WERI-Rb-1 (cell line): Measurements from ENCODE around the gene MAN1C1.

Experiments
- DNase-seq: peaks from one replicate; pipeline ENCODE4 v3.0.0-alpha.2; 2020
- H3K27ac ChIP-seq: fragments of 250-450 bp; sonication (Bioruptor Pico); 2 replicates; pipeline ENCODE4 v1.5.1; 2020; ENCODE audit warnings: mild to moderate bottlenecking, moderate library complexity
- H3K27me3 ChIP-seq: fragments of 250-450 bp; sonication (Bioruptor Pico); 2 replicates; pipeline ENCODE4 v1.5.1; 2021; ENCODE audit warnings: mild to moderate bottlenecking, low read depth, moderate library complexity; ENCODE audit not compliant: insufficient read depth, severe bottlenecking
- H3K36me3 ChIP-seq: fragments of 250-450 bp; sonication (Bioruptor Pico); 2 replicates; pipeline ENCODE4 v1.5.1; 2020; ENCODE audit warnings: mild to moderate bottlenecking, moderate library complexity
- H3K4me3 ChIP-seq: 2 replicates; pipeline ENCODE4 v1.5.1; 2011; ENCODE audit warnings: low read depth, mild to moderate bottlenecking, control low read depth, low read length
- H3K9me3 ChIP-seq: fragments of 250-450 bp; sonication (Bioruptor Pico); 2 replicates; pipeline ENCODE4 v1.5.1; 2021; ENCODE audit warnings: mild to moderate bottlenecking, moderate library complexity; ENCODE audit not compliant: severe bottlenecking
- TF ChIP-seq, protein P1 (sequence below): IDR thresholded peaks from 2 replicates; pipeline ENCODE4 v1.5.1; 2011; ENCODE audit warnings: low read depth, mild to moderate bottlenecking, control low read depth, inconsistent platforms, low read length

Gene MAN1C1

DNA sequence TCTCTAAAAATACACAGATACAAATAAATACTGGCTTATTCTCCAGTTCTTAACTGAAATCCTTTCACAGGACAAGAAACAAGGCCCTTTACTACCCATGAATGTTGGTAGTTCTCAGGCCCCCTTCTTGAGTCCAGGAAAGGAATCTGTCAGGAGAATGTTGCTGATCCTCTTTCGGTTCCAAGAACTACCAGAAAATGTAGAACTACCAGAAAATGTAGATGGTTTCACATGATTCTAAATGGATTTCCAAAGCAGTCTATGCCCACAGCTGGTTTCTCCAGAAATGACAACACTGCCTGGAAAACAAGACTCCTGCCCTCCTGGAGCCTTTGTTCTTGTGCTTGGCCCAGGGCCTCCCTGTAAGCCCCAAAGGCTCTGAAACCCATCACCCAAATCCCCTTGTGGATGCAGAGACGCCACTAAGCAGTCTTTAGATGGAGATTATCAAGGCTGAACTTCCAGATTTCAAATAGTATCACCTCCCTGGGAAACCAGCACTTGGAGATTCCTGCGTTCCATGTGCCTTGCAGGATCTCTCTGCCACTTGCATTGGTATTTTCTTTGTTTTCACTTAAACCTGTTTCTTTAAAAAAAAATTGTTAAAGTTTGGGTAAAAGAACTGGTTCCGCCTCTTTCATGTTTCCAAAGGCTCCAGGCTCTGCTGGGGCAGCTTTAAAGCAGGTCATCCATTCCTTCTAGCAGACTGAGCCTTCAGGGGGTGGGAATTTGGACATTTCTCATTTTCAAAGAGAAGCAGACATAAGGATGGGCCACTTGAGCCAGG is 53.4 kb downstream of the MAN1C1 start:
- peak; percentile 72 for DNase-seq
- Histone ChIP-seq H3K27me3 (no peaks in the 10 kb centered on the region), H3K27ac (peak overlapping the region; percentile 60), H3K9me3 (peaks cover 8% of the 10 kb centered on the region), H3K4me3 (no peak overlapping the region), H3K36me3 (no peaks in the 10 kb centered on the region)
- TF ChIP-seq, protein P1, sequence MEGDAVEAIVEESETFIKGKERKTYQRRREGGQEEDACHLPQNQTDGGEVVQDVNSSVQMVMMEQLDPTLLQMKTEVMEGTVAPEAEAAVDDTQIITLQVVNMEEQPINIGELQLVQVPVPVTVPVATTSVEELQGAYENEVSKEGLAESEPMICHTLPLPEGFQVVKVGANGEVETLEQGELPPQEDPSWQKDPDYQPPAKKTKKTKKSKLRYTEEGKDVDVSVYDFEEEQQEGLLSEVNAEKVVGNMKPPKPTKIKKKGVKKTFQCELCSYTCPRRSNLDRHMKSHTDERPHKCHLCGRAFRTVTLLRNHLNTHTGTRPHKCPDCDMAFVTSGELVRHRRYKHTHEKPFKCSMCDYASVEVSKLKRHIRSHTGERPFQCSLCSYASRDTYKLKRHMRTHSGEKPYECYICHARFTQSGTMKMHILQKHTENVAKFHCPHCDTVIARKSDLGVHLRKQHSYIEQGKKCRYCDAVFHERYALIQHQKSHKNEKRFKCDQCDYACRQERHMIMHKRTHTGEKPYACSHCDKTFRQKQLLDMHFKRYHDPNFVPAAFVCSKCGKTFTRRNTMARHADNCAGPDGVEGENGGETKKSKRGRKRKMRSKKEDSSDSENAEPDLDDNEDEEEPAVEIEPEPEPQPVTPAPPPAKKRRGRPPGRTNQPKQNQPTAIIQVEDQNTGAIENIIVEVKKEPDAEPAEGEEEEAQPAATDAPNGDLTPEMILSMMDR: no peak

DNA sequence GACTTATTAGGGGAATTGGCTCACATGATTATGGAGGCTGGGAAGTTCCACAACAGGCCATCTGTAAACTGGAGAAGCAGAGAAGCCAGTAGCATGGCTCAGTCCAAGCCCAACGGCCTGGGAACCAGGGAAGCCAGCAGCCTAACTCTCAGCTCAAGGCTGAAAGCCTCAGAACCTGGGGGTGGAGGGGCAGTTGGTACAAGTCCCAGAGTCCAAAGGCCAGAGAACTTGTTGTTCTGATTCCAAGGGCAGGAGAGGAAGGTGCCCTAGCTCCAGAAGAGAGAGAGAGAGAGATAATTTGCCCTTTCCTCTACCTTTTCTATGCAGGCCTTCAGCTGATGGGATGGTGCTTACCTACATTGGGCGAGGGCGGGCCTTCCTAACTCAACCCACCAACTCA is 55.3 kb downstream of the MAN1C1 start:
- H3K36me3 ChIP-seq: no peaks in the 10 kb centered on the region
- H3K27me3 ChIP-seq: no peaks in the 10 kb centered on the region
- H3K27ac ChIP-seq: no peak overlapping the region
- no peak for DNase-seq
- peaks cover 8% of the 10 kb centered on the region for H3K9me3 ChIP-seq
- TF ChIP-seq, protein P1: no peak
- no peak overlapping the region for H3K4me3 ChIP-seq

DNA sequence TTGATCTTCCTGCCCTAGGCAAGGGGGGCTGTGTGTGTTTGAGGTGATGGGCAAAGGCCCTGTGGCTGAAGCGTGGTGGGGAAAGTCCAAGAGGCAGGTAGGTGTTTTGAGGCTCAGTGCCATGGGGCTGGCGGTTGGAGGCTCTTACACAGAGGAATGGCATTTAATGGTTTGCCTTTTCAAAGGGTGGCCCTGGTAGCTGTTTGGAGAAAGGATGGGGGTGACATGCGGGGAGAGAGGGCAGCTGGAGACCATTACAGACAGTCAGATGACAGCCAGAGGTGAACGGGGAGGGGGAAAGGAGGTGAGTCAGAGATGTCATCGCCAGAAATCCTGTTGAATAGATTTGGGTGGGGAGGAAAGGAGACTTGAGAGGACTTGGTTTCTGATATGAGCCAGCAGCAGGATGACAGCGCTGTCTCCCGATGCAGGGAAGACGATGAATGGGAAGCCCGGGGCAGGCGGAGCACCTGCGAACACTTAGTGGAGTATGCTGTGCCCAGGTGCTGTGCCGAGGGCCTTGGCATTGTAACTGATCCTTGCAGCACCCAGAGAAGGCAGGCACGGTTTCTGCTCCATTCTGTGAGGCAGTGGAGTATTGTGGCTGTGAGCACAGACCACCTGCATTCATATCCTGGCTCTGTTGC is 56.3 kb downstream of the MAN1C1 start:
- no peak for DNase-seq
- Histone ChIP-seq H3K27ac (no peak overlapping the region), H3K4me3 (no peak overlapping the region), H3K9me3 (peaks cover 8% of the 10 kb centered on the region), H3K36me3 (no peaks in the 10 kb centered on the region), H3K27me3 (no peaks in the 10 kb centered on the region)
- TF ChIP-seq, protein P1: no peak

DNA sequence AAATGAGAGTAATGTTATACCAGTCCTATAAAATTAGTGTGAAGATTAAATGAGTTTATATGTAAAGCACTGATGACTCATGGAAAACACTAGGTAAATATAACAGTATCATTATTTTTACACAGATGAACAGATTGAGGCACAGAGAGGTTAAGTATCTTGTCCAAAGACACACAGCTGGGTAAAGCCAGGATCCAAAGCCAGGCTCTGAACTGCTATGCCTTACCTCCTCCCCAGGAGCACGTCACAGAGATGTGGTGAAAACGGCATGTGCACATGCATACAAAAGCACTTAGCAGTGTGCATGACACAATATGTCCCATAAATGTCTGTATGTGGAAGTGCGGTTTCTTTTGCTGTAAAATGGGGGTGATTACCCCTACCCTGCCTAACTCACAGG is 56.9 kb downstream of the MAN1C1 start:
- TF ChIP-seq, protein P1: no peak
- no peak for DNase-seq
- Histone ChIP-seq H3K4me3 (no peak overlapping the region), H3K27ac (no peak overlapping the region), H3K27me3 (no peaks in the 10 kb centered on the region), H3K9me3 (peaks cover 8% of the 10 kb centered on the region), H3K36me3 (no peaks in the 10 kb centered on the region)

DNA sequence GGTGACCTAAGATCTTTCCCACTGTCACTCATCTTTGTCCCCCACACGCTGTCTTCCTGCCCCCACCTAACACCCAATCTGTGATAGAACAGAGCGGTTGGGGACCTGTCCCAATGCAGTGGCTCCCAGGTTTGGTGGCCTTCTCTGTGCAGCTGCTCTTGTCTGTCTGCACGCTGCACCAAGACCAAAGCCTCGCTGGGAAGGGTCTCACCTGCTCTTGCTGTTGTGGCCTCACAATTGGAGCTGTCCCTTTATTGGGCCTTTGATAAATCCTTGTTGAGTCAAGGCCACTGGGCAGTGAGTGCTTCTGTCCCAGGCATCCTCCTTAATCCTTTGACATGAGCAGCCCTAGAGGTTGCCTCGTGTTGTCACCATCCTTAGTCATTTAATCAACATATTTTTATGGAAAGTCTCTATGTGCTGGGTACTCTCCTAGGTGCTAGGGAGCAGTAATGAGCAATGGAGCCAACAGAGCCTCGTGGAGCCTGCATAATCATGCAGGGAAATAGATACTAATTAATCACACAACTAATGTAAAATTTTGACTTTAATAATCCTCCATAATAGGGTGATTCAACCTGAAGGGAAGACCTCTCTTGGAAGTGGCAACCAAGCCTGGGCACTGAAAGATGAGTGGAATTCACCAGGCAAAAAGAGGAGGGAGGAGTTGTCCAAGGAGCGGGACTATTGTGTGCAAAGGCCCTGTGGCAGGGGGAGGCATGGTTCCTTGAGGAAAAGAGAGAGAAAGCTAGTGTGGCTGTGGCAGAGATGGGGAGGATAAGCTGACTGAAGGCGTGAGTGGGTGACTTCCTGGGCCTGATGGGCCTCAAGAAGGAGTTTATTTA is 57.6 kb downstream of the MAN1C1 start:
- no peak for DNase-seq
- Histone ChIP-seq H3K27me3 (no peaks in the 10 kb centered on the region), H3K27ac (no peak overlapping the region), H3K4me3 (no peak overlapping the region), H3K36me3 (no peaks in the 10 kb centered on the region), H3K9me3 (peaks cover 8% of the 10 kb centered on the region)
- TF ChIP-seq, protein P1: 0 out of 2 replicates have a peak, but pooled peaks have one; percentile 6
